NCI-H2171 (cell line): ENCODE results near the gene AFTPH.

Source experiments
- DNase-seq: peaks from one replicate; lab custom pipeline; 2025; lab: John Stamatoyannopoulos, UW

Gene AFTPH

DNA sequence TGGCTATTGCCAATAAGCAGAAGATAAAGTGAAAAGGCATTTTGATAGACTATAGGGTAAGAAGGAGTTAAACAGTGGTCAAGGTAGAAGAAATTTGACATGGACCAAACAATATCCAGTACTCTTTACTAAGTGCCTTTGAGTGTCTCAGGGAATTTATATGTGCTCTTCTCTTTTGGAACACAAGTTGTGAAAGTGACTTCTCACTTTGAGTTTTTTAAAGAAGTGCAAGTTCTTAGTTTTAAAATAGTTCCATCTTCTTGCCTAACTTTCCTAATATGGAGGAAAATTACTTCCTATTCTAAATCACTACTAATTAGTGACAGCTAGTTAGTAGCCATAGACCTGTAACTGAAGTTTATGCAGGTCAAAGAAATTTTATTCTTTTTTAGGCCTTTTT, 63.4 kb downstream of the AFTPH start:
- no peak for DNase-seq

DNA sequence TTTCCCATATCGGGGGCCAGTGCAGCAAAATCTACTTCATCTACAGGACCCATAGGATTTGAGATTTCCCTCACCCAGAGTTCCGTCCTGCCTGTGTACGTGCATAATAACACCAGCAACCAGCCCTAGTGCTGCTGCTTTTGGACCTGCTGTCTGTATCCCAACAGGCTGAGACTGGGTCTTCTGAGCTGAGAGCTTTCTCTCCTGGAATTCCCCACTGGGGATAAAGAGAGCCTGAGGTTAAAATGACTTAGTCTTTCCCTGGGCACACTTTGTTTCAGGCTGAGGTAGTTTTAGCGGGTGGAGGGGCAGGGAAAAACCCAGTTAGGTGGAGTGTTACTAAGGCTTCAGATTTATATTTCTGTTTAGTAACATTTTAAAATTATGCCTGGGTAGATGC, 67.1 kb downstream of the AFTPH start:
- no peak for DNase-seq

DNA sequence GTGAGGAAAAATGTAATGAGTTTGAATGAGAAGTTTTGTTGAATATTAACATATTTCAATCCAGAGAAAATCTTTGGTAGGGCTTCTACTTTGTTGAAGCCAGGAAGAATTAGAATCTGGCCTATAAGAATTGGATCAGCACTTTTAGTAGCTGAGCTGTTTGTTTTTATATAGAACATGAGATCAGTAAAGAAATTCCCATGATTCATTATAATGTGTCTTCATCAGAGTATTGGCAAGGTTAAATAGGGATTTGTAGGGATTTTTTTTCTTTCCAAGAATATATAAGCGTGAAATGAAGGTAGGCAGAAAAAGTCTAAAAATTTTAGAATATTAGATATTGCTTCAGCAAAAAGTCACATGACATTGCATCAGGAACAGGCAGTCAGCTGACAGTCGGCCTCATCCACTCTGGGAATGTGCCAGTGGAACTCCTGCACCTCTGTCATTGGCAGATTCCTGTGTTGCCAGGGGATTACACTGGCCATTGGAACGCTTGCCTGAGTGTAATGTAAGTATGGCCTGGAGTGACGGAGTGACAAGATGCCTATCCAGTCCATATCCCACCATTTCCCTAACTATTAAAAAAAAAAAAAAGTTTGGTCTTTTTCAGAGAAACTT, 69.0 kb downstream of the AFTPH start:
- no peak for DNase-seq

DNA sequence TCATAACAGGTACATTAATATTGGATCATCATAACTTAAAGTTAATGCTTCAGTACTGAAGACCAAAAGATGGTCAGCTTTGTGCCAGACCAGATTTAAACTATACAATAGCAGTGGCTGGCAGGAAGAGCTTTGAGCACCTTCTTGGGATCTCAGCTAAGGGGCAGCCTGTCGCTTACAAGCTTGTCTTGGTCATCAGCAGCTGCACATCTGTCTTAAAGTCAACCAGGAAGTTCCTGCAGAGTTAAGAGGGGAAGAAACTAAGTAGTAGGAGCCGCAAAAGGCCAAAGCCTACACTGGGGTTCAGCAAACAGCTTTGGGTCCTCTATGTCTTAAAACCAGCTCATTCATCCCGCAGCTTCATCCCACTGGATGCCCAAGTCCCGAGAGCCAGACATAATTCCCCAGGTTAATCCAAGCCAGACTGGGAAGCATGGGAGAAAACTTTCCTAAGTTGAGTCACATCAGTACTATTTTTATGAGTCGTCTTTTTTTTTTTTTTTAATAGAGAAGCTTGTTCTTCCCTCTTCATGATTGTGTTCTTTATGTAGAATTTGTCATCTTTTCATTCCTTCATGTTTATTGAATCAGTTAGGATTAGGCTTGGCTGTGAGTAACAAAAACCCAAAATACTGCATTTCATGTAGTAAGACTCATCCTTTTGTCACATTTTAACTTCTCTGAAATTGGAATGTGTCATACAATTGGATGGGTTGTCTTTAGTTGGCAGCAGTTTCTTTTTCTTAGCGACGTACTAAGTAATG, 70.3 kb downstream of the AFTPH start:
- DNase-seq, result no peak

DNA sequence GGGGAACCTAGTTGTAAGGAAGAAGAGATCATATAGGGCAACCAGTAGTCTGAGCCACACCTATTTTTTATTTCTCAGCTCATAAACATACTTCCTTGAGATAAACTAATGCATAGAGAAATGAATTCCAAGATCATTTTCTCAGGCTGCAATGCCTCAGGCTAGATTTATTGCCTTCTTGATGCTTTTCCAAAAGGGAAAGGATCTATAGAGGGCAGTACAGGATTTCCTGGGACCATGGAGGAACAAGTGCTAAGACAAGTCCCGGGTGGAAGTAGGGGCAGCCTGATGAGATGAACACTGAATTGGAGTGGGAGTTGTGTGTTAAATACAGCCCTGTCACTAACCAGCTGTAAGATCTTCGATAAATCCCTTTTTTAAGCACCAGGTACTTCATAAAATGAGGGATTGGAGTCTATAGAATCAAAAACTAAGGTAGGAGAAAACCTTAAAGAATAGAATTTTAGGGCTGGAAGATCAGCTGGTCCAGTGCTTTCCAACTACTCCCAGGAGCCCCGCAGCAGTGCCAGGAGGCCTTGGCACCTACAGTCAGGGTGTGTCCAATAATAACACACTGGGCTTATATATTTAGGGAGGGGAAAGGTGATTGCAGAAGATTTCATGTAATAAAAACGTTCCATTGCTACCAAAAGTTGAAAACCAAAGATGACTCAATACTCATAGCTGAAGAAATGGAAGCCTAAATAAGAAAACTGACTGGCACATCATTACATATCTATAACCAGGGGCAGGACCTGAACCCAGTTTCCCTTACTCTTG, 71.5 kb downstream of the AFTPH start:
- DNase-seq, result no peak

DNA sequence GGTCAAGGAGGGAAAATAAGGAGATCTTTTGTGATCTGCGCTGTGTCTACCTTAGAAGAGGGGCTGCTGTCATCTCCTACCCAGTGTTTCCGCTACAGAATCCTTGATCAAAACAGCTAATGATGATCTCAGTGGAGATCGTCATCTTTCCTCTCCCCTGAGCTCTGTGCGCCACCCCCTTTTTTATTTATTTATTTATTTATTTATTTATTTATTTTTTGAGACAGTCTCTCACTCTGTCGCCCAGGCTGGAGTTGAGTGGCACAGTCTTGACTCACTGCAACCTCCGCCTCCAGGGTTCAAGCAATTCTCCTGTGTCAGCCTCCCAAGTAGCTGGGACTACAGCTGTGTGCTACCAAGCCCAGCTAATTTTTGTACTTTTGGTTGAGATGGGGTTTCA, 74.1 kb downstream of the AFTPH start:
- DNase-seq, result no peak

DNA sequence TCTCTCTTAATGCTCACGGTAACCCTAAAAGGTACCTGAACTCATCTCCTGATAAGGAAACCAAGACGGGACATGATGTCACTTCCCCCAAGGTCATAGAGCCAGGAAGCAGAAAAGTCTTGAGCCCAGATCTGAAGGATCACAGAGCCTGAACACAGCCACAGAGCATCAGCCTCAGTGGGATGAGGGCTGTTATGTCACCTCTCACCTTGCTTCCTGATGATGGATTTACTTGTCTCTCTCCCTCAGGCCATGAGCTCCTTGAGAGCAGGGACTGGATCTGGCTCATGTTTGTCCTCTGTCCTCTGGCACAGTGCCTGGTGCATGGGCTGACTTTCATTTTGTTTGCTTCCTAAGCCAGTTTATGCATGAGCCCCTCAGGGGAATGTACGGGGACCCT, 75.3 kb downstream of the AFTPH start:
- no peak for DNase-seq

DNA sequence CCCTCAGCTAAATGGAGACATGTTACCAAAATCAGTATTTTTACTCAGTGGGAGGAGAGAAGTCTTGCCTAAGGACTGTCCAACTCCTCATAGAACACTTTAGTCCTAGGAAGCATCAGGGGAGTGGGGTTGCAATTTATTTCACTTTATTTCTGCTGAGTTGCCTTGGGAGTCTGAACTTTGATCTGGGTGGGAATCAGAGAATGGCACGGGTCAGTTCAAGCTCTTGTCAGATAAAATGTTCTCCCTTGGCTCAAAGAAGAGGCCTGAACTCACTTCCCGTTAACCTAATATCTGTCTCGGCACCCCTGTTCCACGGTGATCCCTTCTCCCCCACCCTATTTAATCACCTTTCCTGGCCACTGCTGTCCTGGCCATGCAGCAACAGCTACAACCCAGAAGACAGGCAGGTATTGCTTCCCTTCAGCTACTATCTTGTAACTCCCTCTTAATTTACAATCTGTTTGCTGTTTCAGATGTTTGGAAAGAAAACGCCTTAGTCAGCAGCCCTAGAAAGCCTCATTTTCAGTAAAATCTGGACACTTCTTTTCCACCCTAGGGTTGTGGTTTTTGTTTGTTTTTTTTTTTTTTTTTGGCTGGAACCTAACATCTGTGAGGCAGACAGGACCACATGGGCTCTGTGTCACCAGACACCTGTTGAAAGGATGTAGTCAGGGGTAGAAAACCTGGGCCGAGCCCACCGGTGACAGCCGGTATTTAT, 77.1 kb downstream of the AFTPH start:
- DNase-seq, result no peak

DNA sequence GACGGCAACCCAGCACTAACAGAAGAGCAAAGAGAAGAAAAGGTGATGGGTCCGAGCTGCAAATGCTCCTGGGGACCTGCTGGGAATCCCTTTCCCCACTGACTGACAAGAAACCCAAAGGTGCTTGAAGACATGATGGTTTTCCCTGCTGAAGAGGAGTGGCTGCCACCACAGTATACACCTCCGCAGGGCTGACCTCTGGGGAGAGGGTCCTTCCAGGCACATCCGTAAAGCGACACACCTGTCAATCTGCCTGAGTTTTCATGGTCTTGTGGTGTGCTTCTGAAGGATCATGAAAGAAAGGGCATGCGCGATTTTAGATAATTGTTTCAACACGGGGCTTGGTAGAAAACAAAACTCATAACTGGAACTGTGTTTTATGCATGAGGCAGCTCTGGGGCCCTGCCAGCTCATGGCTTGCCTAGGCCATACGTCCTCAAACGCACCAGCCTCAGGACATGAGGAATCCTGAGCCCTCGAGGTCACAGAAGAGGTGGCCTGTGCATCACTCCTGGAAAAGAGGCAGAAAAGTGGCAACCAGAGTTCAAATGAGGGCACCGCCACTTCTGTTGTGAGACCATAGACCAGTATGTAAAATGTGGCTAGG, 77.8 kb downstream of the AFTPH start:
- no peak for DNase-seq

DNA sequence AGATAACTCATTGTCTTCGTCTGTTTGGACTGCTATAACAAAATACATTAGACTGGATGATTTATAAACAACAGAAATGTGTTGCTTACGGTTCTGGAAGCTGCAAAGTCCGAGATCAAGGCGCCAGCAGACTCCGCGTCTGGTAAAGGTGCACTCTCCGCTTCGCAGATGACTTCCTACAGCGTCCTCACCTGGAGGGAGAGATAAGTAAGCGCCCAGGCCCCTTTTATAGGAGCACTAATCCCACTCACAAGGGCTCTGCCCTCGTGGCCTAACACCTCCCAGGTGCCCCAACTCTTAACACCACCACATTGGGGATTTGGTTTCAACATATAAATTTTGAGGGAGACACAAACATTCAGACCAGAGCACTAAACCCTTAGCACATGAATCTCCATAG, 78.3 kb downstream of the AFTPH start:
- no peak for DNase-seq

DNA sequence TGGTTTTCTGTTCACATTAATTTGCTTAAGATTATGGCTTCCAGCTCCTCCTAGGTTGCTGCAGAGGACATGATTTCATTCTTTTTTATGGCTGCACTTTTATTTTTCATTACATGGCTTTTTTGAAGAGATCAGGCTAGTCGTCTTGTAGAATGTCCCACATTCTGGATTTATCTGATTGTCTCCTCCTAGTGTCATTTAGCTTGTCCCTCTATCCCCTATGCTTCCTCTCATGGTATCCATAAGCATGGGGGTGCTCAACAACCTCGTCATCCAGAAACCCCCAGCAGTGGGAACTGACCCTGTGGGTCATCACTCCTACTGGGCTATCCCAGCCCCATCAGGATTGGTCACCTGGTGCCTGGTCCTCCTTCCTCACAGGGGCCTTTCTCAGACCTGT, 80.0 kb downstream of the AFTPH start:
- DNase-seq, result no peak

DNA sequence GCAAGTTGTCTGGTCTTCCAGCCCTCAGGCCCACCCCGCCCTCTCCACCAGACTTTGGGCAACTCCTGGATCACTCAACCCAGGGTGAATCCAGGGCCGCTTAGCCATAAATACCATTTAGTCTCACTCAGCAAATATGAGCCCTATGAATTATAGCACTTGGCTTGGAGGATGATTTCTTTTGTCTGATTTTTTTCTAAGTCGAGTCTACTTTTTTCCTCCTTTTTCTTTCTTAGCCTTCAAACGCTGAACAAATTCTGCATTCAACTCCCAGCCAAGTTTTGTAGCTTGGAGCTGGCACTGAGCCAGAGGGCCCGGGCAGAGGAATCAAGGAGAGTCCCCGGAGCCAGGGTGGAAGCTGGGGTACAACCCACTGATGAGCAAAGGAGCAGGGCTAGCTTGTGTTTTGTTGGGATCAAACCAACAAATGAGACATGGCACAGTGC, 80.9 kb downstream of the AFTPH start:
- no peak for DNase-seq

DNA sequence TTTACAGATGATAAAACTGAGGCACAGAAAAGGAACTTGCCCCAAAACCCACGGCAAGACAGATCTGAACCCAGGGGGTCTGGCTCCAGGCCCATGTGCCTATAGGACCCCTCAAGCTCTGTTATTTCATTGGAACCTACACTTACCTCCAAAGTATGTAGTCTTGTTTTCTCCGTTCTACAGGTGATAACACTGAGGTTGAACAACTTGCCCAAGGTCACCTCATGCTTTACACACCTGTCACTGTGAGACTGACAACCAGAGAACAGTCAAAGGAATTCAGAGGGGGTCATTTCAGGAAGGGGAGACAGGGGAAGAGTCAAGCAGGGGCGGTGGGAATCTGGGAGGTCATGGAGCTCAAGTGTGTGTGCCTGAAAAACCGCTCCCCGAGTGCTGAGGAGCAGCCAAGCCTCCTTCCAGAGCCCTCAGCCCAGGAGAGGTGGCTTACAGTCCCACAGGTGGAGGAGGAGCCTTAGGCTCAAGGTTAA, 81.9 kb downstream of the AFTPH start:
- no peak for DNase-seq

DNA sequence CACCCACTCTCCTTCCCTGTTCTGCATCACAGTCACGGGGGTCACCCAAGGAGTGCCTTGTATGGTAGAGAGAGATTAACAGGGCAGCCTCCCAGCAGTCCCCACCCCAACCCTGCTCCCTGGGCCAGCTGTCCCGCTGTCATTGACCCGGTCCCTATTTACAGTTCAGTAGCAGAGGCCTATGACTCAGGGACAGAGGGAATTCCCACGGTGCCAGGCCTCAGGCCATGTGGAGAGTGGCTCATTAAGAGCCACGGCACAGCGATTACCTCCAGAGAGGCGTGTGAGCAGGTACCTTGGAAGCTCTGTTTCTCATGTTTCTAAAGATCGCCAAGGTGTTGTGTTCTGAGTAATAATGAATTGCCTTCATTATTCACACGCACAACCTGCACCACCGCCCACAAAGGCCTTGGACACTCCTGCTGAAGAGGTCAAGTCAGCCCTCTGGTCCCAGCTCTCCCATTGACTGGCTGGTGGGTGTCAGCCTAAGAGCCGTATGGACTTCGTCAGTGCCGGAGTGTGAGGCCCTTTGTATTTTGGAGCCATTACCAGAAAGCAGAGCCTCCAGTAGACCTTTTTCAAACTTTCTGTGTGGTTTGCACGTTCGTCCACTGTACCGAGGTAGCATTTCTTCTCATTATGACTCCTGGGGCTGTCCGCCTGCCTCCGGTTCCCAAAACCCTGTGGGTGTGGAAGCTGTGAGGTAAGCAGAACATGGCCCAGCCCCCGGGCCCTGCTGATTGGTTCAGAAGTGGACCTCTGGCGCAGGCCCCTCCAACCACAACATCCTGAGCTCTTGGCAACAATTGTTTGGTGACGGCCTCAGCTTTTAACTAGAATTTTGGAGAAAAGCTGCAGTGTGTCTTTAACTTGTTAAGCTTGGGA, 82.6 kb downstream of the AFTPH start:
- no peak for DNase-seq

DNA sequence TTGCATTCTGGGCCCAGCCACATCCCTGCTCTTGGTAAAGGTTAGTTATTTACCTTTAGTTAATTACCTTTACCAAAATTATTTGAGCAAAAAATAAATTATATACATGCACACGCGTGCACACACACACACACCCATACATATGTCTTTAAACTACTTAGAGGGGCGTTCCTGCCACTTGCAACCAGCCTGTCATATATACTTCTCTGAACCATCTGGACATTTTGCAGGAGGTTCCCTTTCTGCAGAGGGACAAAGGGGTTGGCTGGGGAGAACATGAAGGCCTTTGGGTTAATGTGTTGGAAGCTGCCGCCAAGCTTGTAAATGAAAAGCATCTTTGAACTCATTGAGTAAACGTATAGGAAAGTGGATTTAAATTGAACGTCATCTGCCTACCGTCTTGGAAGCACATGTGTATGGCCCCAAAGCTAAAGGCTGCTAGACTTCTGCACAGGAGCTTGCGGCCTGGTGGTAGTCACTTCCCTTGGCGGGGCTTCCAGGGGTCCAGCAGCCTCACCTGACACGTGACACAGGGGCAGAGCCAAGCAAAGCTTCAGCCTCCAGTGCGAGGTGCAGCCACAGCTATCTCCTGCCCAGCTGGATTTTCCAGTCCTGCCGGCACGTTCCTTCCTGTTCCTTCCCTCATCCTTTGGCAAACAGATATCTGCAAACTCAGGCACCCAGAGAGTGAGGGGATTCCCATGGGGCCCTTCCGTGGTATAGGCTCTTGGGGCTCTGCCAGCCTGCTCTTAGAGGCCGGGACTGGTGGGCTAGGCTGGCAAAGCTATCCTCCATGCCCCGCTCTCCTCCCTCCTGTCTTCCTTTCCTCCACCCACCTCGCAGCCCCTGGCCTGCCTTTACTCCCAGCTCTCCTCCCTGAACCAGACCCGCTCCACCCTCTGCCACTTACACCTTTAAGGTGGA, 83.5 kb downstream of the AFTPH start:
- DNase-seq, result no peak

DNA sequence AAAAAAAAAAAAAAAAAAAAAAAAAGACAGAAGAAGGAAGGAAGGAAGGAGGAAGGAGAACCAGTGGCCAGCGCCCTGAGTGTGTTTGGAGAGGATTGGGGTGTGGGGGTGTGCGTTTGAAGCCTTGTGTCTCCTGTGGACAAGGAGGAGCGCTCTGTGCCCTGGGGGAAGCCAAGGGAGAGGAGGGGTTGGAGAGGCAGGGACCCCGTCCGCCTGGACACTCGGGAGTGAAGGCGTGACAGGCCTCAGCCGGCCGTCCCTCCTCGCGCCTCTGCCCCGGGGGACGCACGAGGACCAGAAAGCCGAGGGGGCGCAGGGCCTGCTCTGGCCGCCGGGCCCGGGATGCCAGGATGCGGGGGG, 84.7 kb downstream of the AFTPH start:
- DNase-seq, result no peak

DNA sequence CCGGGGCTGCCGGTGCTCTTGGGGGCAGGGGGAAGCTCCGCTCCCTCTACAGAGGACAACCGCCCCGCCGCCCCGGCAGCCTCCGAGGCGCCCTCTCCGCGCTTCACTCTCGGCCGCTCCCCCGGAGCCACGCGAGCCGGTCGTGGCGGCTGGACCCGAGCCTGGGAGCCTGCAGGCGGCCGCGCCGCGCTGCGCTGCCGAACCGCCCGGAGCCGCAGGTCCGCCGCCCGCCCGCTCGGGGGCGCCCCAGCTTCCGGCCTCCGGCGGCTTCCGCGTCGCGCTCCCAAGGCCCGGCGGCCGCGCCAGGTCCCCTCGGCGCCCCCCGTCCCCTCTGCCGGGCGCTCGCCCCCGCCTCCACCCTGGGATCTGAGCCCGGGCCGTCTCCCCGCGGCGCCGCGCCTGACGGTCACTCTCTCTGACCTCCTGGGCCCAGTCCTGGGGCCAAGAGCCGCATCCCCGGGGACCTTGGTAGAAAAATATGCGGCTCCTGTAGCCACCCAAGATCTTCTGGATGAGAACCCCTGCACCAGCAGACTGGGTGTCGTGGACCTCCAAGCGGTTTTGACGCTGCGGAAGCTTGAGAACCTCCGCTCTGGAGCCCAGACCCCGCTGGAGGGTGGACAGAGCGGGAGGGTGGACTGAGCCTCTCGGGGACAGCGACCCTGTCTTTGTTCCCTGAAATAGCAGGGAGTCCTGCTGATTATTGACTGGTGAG, 85.3 kb downstream of the AFTPH start:
- DNase-seq, result no peak

DNA sequence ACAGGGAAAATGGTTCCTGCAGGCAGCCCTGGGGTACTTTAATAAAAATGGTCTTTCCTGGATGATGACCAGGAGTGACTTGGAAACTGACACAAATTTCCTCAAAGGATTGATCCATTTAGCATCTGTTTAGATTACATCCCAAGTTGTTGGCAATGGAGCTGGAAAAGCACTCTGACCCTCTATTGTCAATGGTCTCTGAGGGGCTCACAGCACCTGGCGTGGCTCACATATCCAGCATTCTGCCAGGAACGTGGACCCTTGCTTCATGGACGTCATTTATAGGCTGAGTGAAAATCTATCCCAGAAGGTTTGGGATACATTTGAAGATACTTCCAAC, 85.8 kb downstream of the AFTPH start:
- no peak for DNase-seq

DNA sequence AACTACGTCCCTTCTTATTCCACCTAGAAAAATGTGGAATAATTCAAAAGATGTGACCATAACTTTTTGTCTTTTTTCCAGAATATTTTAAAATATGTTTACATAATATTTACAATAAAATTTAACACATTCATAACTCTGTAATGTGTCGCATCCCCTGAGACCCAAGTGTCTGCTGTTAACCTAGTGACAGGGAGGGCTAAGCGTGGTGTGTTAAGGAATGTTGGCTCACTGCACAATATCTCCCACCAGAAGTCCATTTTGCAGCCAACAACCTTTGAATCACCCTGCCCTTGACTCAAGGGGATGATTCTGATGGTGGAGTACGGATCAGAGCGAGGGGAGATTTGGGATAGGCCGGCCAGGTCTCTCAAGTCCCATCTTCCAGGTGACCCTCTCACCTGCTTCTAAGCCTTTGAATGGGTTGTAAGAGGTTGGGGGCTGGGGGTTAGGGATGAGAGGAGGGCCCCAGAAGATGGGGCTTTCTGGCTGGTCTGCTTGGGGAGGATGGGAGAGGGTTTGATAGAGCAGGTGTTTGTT, 86.3 kb downstream of the AFTPH start:
- DNase-seq, result no peak
